Effector memory CD4-positive, alpha-beta T cell (primary cell): ENCODE results near the gene SMAD1.

ENCODE experiments used
- DNase-seq, 3 donors: peaks; one replicate each; pipeline ENCODE4 v3.0.0-alpha.2; 2020
- H3K27ac ChIP-seq: 2 replicates; pipeline ENCODE4 v1.7.0; 2013; ENCODE audit warnings: mild to moderate bottlenecking, low read length, moderate library complexity; ENCODE audit not compliant: insufficient read depth, poor library complexity, severe bottlenecking
- H3K27me3 ChIP-seq: replicated peaks from 2 replicates; pipeline ENCODE4 v1.7.0; 2013; ENCODE audit warnings: mild to moderate bottlenecking, low read length; ENCODE audit not compliant: insufficient read depth, control insufficient read depth, poor library complexity, severe bottlenecking
- H3K36me3 ChIP-seq: 2 replicates; pipeline ENCODE4 v1.7.0; 2013; ENCODE audit warnings: mild to moderate bottlenecking, low read length, moderate library complexity; ENCODE audit not compliant: control insufficient read depth, insufficient read depth
- H3K4me1 ChIP-seq: 2 replicates; pipeline ENCODE4 v1.7.0; 2013; ENCODE audit warnings: low read length, mild to moderate bottlenecking; ENCODE audit not compliant: control insufficient read depth, insufficient read depth, poor library complexity, severe bottlenecking
- H3K4me3 ChIP-seq: 2 replicates; pipeline ENCODE4 v1.7.0; 2013; ENCODE audit warnings: low read length, low read depth, mild to moderate bottlenecking; ENCODE audit not compliant: insufficient read depth, poor library complexity, severe bottlenecking
- H3K9me3 ChIP-seq: 2 replicates; pipeline ENCODE4 v1.7.0; 2013; ENCODE audit warnings: mild to moderate bottlenecking, low read length, moderate library complexity; ENCODE audit not compliant: control insufficient read depth

The SMAD1 gene

GRCh38 chr4:145533961-145534360 lies 52.3 kb downstream of the SMAD1 start:
- Histone ChIP-seq H3K27ac (no peak overlapping the region), H3K9me3 (no peaks in the 10 kb centered on the region), H3K36me3 (no peaks in the 10 kb centered on the region), H3K4me1 (no peaks in the 10 kb centered on the region), H3K27me3 (no peaks in the 10 kb centered on the region), H3K4me3 (no peak overlapping the region)
- DNase-seq: no peak

GRCh38 chr4:145535202-145535601 lies 53.5 kb downstream of the SMAD1 start:
- Histone ChIP-seq H3K4me3 (no peak overlapping the region), H3K36me3 (no peaks in the 10 kb centered on the region), H3K27ac (no peak overlapping the region), H3K9me3 (no peaks in the 10 kb centered on the region), H3K4me1 (no peaks in the 10 kb centered on the region), H3K27me3 (no peaks in the 10 kb centered on the region)
- DNase-seq: no peak

- Histone ChIP-seq H3K4me3 (no peak overlapping the region), H3K4me1 (no peaks in the 10 kb centered on the region), H3K9me3 (no peaks in the 10 kb centered on the region), H3K27ac (no peak overlapping the region), H3K27me3 (no peaks in the 10 kb centered on the region), H3K36me3 (no peaks in the 10 kb centered on the region)
- no peak for DNase-seq
Observed at GRCh38 chr4:145536044-145536443, 54.4 kb downstream of the SMAD1 start.

DNA sequence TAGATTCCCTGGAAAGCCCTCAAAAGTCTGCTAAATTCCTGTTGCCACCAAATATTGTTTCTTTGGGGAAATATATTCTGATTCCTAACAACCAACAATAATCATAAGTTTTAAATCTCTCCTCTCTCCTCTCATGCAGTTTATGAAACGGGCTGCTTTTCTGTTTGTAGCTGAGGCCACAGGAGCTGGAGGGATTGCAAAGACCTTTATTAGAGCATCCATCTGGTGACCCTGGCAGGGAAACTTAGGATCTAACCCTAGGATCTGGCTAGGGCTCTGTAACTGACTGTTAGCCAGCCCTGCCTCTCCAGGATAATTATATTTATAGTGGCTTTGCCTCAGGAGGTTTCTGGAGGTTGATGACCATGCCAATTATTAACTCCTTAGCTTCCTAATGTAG lies 56.9 kb downstream of the SMAD1 start:
- H3K4me3 ChIP-seq: no peak overlapping the region
- DNase-seq: no peak
- H3K9me3 ChIP-seq: no peaks in the 10 kb centered on the region
- H3K4me1 ChIP-seq: no peaks in the 10 kb centered on the region
- no peaks in the 10 kb centered on the region for H3K27me3 ChIP-seq
- no peak overlapping the region for H3K27ac ChIP-seq
- no peaks in the 10 kb centered on the region for H3K36me3 ChIP-seq

- Histone ChIP-seq H3K27ac (no peak overlapping the region), H3K4me1 (no peaks in the 10 kb centered on the region), H3K27me3 (no peaks in the 10 kb centered on the region), H3K9me3 (no peaks in the 10 kb centered on the region), H3K36me3 (no peaks in the 10 kb centered on the region), H3K4me3 (no peak overlapping the region)
- DNase-seq: no peak
Observed at GRCh38 chr4:145539671-145540070, 58.0 kb downstream of the SMAD1 start.

DNA sequence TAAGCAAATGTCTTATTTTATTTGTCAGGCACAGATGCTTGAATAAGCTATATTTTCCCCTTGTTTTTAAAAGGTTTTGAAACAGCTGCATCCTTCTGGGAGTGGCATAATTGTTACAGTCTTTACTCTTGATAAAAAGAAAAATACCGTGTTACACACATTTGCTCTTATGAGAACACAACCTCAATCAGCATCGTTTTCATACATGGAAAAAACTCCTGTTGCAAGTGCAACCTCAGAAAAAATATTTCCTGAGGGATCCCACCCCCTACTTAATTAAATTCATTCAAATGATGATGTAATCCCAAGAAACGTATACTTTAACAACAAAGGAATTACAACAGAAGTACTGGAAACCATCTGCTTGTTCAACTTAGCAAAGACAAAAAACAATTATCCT lies 58.6 kb downstream of the SMAD1 start:
- H3K4me3 ChIP-seq: no peak overlapping the region
- no peak overlapping the region for H3K27ac ChIP-seq
- no peaks in the 10 kb centered on the region for H3K4me1 ChIP-seq
- no peaks in the 10 kb centered on the region for H3K9me3 ChIP-seq
- H3K27me3 ChIP-seq: no peaks in the 10 kb centered on the region
- DNase-seq: no peak
- H3K36me3 ChIP-seq: no peaks in the 10 kb centered on the region

DNA sequence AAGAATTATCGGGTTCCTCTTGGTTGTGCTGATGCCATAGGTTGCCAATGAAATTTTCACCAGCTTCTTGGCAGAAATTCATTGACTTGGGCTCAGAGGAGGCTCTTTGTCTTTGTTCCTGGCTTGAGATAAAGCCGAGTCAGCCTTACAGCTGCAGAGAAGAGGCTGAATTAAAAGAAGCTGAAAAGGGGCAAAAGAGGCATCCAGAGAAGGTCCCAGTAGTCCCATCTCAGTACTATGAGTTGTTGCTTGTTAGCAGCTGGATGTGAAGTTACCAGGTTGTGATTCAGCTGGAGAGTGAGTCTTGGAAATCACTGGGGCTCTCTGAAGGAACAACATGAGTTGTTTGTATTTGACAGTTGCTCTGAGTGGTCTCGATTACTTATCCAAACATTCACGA lies 59.7 kb downstream of the SMAD1 start:
- Histone ChIP-seq H3K27ac (no peak overlapping the region), H3K9me3 (no peaks in the 10 kb centered on the region), H3K4me3 (no peak overlapping the region), H3K27me3 (no peaks in the 10 kb centered on the region), H3K4me1 (no peaks in the 10 kb centered on the region), H3K36me3 (no peaks in the 10 kb centered on the region)
- DNase-seq: no peak

DNA sequence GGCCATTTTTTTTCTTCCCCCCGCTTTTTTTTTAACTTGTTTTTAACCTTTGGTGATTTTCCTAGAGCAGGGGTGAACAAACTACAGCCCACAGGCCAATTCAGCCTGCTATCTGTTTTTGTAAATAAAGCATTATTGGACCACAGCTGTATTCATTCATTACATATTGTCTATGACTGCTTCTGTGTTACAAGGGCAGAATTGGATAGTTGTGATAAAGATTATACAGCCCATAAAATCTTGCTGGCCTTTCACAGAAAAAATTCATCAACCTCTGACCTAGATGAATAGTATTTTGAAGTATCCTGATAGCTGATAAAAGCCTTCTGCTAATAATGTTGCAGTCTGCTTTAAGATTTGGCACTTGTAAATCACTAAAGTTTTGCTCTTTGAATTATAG lies 63.4 kb downstream of the SMAD1 start:
- no peak for DNase-seq
- Histone ChIP-seq H3K27ac (no peak overlapping the region), H3K4me3 (no peak overlapping the region), H3K9me3 (no peaks in the 10 kb centered on the region), H3K27me3 (no peaks in the 10 kb centered on the region), H3K4me1 (no peaks in the 10 kb centered on the region), H3K36me3 (no peaks in the 10 kb centered on the region)

DNA sequence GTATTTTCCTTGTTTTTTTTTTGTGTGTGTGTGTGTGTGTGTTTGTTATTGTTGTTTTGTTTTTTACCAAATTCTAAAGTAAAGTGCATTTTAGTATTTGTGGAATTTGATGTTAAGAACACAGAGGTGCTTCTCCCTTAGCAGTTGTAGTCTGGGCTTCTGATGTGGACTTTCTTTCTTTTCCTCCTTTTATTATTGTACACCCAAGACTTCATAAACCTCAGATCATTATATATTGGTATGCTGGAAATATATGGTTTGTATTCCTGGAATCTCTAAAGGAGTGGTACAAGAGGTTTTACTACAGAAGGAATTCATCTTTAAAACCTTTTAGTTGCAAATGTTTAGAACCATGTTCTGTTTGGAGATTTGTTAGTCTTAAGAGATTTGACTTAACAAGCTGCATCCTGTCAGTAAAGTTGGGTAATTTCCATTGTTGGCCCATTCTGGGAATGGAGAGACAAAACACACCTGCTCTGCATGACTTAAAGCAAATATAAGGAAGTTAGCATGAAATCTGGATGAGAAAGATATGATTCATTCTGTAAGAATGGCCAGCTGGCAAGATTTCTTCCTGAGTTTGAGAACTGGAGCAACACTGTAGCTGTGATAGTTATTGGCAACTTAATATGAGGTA lies 64.0 kb downstream of the SMAD1 start:
- Histone ChIP-seq H3K27me3 (no peaks in the 10 kb centered on the region), H3K27ac (no peak overlapping the region), H3K4me3 (no peak overlapping the region), H3K36me3 (no peaks in the 10 kb centered on the region), H3K9me3 (no peaks in the 10 kb centered on the region), H3K4me1 (no peaks in the 10 kb centered on the region)
- no peak for DNase-seq

- no peak overlapping the region for H3K4me3 ChIP-seq
Observed at GRCh38 chr4:145546175-145546915, 64.7 kb downstream of the SMAD1 start.

More at GRCh38 chr4:145546175-145546915, 64.7 kb downstream of the SMAD1 start:
- Histone ChIP-seq H3K36me3 (no peaks in the 10 kb centered on the region), H3K4me1 (no peaks in the 10 kb centered on the region), H3K27me3 (no peaks in the 10 kb centered on the region), H3K9me3 (no peaks in the 10 kb centered on the region), H3K27ac (no peak overlapping the region)
- no peak for DNase-seq
